K562 (cell line): Measurements from ENCODE around the gene GAPDHS. TPM values are rescaled to one million over a fixed set of nuclear protein-coding genes. Genes with fewer than 3 reads are reported as not detected.

ENCODE experiments used
- CTCF ChIP-seq, 3 experiments: IDR thresholded peaks in 2 of 3; conservative IDR thresholded peaks in 1 of 3; 2 replicates each; pipeline ENCODE4 v1.5.1; 2011 to 2012; ENCODE audit warnings: low read length in 3 of 3, mild to moderate bottlenecking in 3 of 3, control low read depth in 2 of 3, improper control_type of control experiment in 1 of 3, inconsistent platforms in 1 of 3, low read depth in 1 of 3, mixed read lengths in 1 of 3, moderate library complexity in 1 of 3; ENCODE audit not compliant: insufficient read depth in 2 of 3
- HDAC2 ChIP-seq: fragments of 450-650 bp; IDR thresholded peaks from 2 replicates; pipeline ENCODE4 v1.6.1; 2016; ENCODE audit warnings: mild to moderate bottlenecking
- MIER1 ChIP-seq: fragments of 450-650 bp; IDR thresholded peaks from 2 replicates; pipeline ENCODE4 v1.6.1; 2016; ENCODE audit warnings: antibody characterized with exemption, mild to moderate bottlenecking, low read depth
- MNT ChIP-seq, 2 experiments: fragments of 450-650 bp; conservative IDR thresholded peaks; 2 replicates each; pipeline ENCODE4 v1.6.1; 2017; ENCODE audit warnings: mild to moderate bottlenecking in 2 of 2, moderate library complexity in 2 of 2
- RCOR1 ChIP-seq, 2 experiments: IDR thresholded peaks; 2 replicates each; pipeline ENCODE4 v1.6.1; 2012; ENCODE audit warnings: low read depth in 2 of 2, low read length in 2 of 2, borderline replicate concordance in 1 of 2, improper control_type of control experiment in 1 of 2
- REST ChIP-seq, 2 experiments: fragments of 450-650 bp; formaldehyde crosslinking in 1 of 2; IDR thresholded peaks; 2 replicates each; pipeline versions ENCODE4 v1.4.0 to v1.6.1; 2014 to 2020; ENCODE audit warnings: mild to moderate bottlenecking in 2 of 2, borderline replicate concordance in 1 of 2, low read depth in 1 of 2
- SMC3 ChIP-seq: conservative IDR thresholded peaks from 2 replicates; pipeline ENCODE4 v1.6.1; 2011; ENCODE audit warnings: low read depth, low read length, improper control_type of control experiment; ENCODE audit not compliant: insufficient read depth
- SRF ChIP-seq, 2 experiments: fragments of 250-450, 450-650 bp in 1 of 2; sonication (Bioruptor Pico) in 1 of 2; sonication (generic) in 1 of 2; formaldehyde crosslinking; IDR thresholded peaks; 2 replicates each; pipeline versions ENCODE4 v1.5.0 to v1.5.1; 2020 to 2022; ENCODE audit warnings: mild to moderate bottlenecking in 1 of 2, missing genetic modification reagents in 1 of 2
- ZNF263 ChIP-seq: sonication (generic); formaldehyde crosslinking; IDR thresholded peaks from 2 replicates; pipeline ENCODE4 v1.8.0; 2022; ENCODE audit warnings: mild to moderate bottlenecking, missing genetic modification reagents, borderline replicate concordance
- polyA plus RNA-seq, 8 experiments: library from polyadenylated mRNA; depleted of rRNA in 4 of 8; stranded (reverse) in 5 of 8; unstranded in 3 of 8; fragments of >200 nt; fragmentation: Nextera tagmentation in 2 of 8; fragmentation: Illumina TruSeq in 1 of 8; extraction: Ambion mirVana in 2 of 8; extraction: Trizol in 1 of 8; gene quantifications; 2 replicates each; pipeline versions ENCODE4 v1.2.1 to v1.2.3, GENCODE V29; 2011 to 2014; ENCODE audit warnings: inconsistent platforms in 1 of 8, missing spikeins in 1 of 8
- total RNA-seq, 7 experiments: library from RNA; depleted of rRNA in 6 of 7; stranded (reverse); fragments of >200 nt in 6 of 7; fragmentation: Illumina TruSeq in 2 of 7; extraction: Trizol in 2 of 7; gene quantifications; 2 replicates each; pipeline versions ENCODE4 v1.2.1 to v1.2.3, GENCODE V29; 2011 to 2021; ENCODE audit warnings: low replicate concordance in 1 of 7

The GAPDHS gene
- total and polyA plus RNA-seq, 9 of the 15 experiments (the other 6 are each of a cell fraction or from before 2014, with no cell fraction given): 0.08 to 0.12 TPM; not detected in 7

- TF ChIP-seq REST (IDR thresholded peaks at IDR 0.05; ENCODE audit: borderline replicate concordance) (peak; percentile 41; the same call in 1 of the 2 replicates), REST (CRISPR knock-in tag; IDR thresholded peaks at IDR 0.05; ENCODE audit: low read depth) (no peak), HDAC2 (0 out of 2 replicates have a peak, but pooled peaks have one; percentile 10), CTCF (IDR thresholded peaks at IDR 0.05 in 2 of 3, conservative IDR thresholded peaks at IDR 0.05 in 1 of 3; ENCODE audit: insufficient read depth in 2 of 3, low read depth in 1 of 3, low read length in 3 of 3) (peak; percentile 59 to 65 (median 61); a peak in 5 of 6 replicates), ZNF263 (CRISPR knock-in tag) (peak; percentile 83), SRF (CRISPR knock-in tag; IDR thresholded peaks at IDR 0.05) (peak in 1 of 2 experiments; percentile 92; a peak in 1 of 4 replicates), MIER1 (no peak), SMC3 (peak; percentile 37; the same call in 1 of the 2 replicates), MNT (conservative IDR thresholded peaks at IDR 0.05) (peak; percentile 41 to 72; a peak in 3 of 4 replicates), RCOR1 (IDR thresholded peaks at IDR 0.05; ENCODE audit: borderline replicate concordance in 1 of 2, low read depth in 2 of 2, low read length in 2 of 2) (0 out of 4 replicates have a peak, but pooled peaks of 1 of the 2 experiments have one; percentile 32)
These were observed 22.2 kb downstream of the GAPDHS start (continued) for GRCh38 chr19:35555301-35556005.
